GM23248 (cell line): ENCODE measurements around the gene CXCR3.

Source experiments
- EZH2 ChIP-seq: fragments of 200-600 bp; sonication (generic); IDR thresholded peaks from 2 replicates; pipeline ENCODE4 v1.6.1; 2018; ENCODE audit warnings: antibody characterized with exemption, mild to moderate bottlenecking; ENCODE audit not compliant: insufficient read depth, poor library complexity, severe bottlenecking
- EZH2phosphoT487 ChIP-seq: fragments of 200-600 bp; sonication (generic); IDR thresholded peaks from 2 replicates; pipeline ENCODE4 v1.6.1; 2018; ENCODE audit warnings: antibody characterized with exemption, moderate library complexity, mild to moderate bottlenecking, low read depth; ENCODE audit not compliant: insufficient read depth

GRCh38 chrX:71619193-71619592, 882 bp upstream of the CXCR3 start:
- TF ChIP-seq EZH2phosphoT487: no peak
- TF ChIP-seq EZH2: no peak
